DND-41 (cell line): ENCODE results near the gene NAV1.

Experiments used
- ATAC-seq: fragments of 200-7000 bp; cut with Tn5 transposase; 3 replicates; pipeline ENCODE4 v1.9.1; 2021; ENCODE audit warnings: low read depth; ENCODE audit not compliant: insufficient read depth
- DNase-seq: peaks from one replicate; pipeline ENCODE4 v3.0.0-alpha.2; 2020
- H2AFZ ChIP-seq: 2 replicates; pipeline ENCODE4 v1.6.0; 2012; ENCODE audit warnings: low read depth, low read length
- H3K27ac ChIP-seq: 2 replicates; pipeline ENCODE4 v1.5.1; 2012; ENCODE audit warnings: low read length, inconsistent platforms
- H3K27me3 ChIP-seq: fragments of 200-600 bp; sonication (generic); 2 replicates; pipeline ENCODE4 v1.6.0; 2012; ENCODE audit warnings: low read length, mild to moderate bottlenecking, inconsistent platforms; ENCODE audit not compliant: insufficient read depth, poor library complexity
- H3K36me3 ChIP-seq: 2 replicates; pipeline ENCODE4 v1.5.1; 2012; ENCODE audit warnings: low read length, inconsistent platforms; ENCODE audit not compliant: insufficient read depth
- H3K4me1 ChIP-seq: 2 replicates; pipeline ENCODE4 v1.5.1; 2012; ENCODE audit warnings: mild to moderate bottlenecking, low read length; ENCODE audit not compliant: insufficient read depth
- H3K4me2 ChIP-seq: 2 replicates; pipeline ENCODE4 v1.6.0; 2012; ENCODE audit warnings: mild to moderate bottlenecking, moderate library complexity, low read length, inconsistent platforms; ENCODE audit not compliant: insufficient read depth
- H3K4me3 ChIP-seq, 2 experiments: fragments of 200-600 bp in 1 of 2; shearing (Covaris generic) in 1 of 2; 2 replicates each; pipeline ENCODE4 v1.5.1; 2012 to 2016; ENCODE audit warnings: inconsistent platforms in 2 of 2, low read length in 2 of 2, mild to moderate bottlenecking in 2 of 2, low read depth in 1 of 2, moderate library complexity in 1 of 2
- H3K79me2 ChIP-seq: 2 replicates; pipeline ENCODE4 v1.6.0; 2012; ENCODE audit warnings: low read length, inconsistent platforms; ENCODE audit not compliant: insufficient read depth
- H3K9ac ChIP-seq: 2 replicates; pipeline ENCODE4 v1.6.0; 2012; ENCODE audit warnings: low read depth, mild to moderate bottlenecking, inconsistent platforms, low read length, moderate library complexity
- H3K9me3 ChIP-seq: 2 replicates; pipeline ENCODE4 v1.5.1; 2012; ENCODE audit warnings: low read length, moderate library complexity, mild to moderate bottlenecking, inconsistent platforms; ENCODE audit not compliant: insufficient read depth, severe bottlenecking
- H4K20me1 ChIP-seq: 2 replicates; pipeline ENCODE4 v1.6.0; 2012; ENCODE audit warnings: low read length; ENCODE audit not compliant: insufficient read depth
- CTCF ChIP-seq: IDR thresholded peaks from 2 replicates; pipeline ENCODE4 v1.5.1; 2012; ENCODE audit warnings: borderline replicate concordance, low read length, moderate library complexity, mild to moderate bottlenecking; ENCODE audit not compliant: poor library complexity, severe bottlenecking; ENCODE audit errors: extremely low read depth
- EZH2 ChIP-seq: IDR thresholded peaks from 3 replicates; pipeline ENCODE4 v1.6.1; 2012; ENCODE audit warnings: borderline replicate concordance, low read depth, mild to moderate bottlenecking, moderate library complexity, low read length, inconsistent platforms; ENCODE audit not compliant: severe bottlenecking

Gene NAV1

GRCh38 chr1:201557572-201557958 lies 18.6 kb downstream of the NAV1 start:
- Histone ChIP-seq H3K36me3 (no peaks in the 10 kb centered on the region), H3K4me1 (peaks cover 4% of the 10 kb centered on the region; the same call in 1 of the 2 replicates), H3K9me3 (no peaks in the 10 kb centered on the region), H2AFZ (no peak overlapping the region), H3K27me3 (peaks cover 4% of the 10 kb centered on the region), H3K27ac (no peak overlapping the region), H3K4me2 (no peak overlapping the region), H3K9ac (no peak overlapping the region), H3K4me3 (no peak overlapping the region), H4K20me1 (0 out of 2 replicates have a peak, but pooled peaks cover 3% of the 10 kb centered on the region), H3K79me2 (no peaks in the 10 kb centered on the region)
- no peak for DNase-seq
- no peak for TF ChIP-seq EZH2
- TF ChIP-seq CTCF = no peak
- no peak for ATAC-seq

DNA sequence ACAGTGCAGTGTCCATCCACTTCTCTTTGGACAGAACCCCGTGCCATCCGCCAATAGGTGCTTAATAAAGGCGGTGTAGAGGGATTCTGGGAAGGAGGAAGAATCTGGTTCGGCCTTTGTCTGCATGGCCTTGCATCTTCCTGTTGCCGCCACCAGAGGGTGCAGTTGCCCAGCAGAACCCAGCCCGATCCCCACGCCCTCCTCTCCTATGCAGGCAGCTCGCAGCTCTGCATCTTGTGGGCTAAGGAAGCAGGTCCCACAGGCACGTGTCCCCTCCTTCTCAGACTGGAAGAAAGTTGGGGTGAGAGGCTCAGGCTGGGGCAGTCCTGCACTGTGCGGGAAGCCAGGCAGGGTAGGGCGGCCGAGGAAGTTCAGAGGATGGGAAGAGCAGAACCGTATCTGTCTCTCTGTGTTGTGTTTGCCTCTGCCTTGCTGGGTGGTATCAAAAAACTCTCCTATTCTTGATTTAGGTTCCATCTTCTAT lies 20.8 kb downstream of the NAV1 start:
- DNase-seq (peak; percentile 75), ATAC-seq (peak; percentile 99)
- Histone ChIP-seq H3K27me3 (peaks cover 4% of the 10 kb centered on the region), H3K4me1 (peaks cover 4% of the 10 kb centered on the region; the same call in 1 of the 2 replicates), H3K9me3 (no peaks in the 10 kb centered on the region), H3K27ac (no peak overlapping the region), H3K79me2 (no peaks in the 10 kb centered on the region), H4K20me1 (no peaks in the 10 kb centered on the region), H3K4me2 (no peak overlapping the region), H3K9ac (no peak overlapping the region), H3K36me3 (no peaks in the 10 kb centered on the region), H3K4me3 (no peak overlapping the region), H2AFZ (peak overlapping the region; percentile 75)
- TF ChIP-seq EZH2 (no peak), CTCF (peak; percentile 94)

DNA sequence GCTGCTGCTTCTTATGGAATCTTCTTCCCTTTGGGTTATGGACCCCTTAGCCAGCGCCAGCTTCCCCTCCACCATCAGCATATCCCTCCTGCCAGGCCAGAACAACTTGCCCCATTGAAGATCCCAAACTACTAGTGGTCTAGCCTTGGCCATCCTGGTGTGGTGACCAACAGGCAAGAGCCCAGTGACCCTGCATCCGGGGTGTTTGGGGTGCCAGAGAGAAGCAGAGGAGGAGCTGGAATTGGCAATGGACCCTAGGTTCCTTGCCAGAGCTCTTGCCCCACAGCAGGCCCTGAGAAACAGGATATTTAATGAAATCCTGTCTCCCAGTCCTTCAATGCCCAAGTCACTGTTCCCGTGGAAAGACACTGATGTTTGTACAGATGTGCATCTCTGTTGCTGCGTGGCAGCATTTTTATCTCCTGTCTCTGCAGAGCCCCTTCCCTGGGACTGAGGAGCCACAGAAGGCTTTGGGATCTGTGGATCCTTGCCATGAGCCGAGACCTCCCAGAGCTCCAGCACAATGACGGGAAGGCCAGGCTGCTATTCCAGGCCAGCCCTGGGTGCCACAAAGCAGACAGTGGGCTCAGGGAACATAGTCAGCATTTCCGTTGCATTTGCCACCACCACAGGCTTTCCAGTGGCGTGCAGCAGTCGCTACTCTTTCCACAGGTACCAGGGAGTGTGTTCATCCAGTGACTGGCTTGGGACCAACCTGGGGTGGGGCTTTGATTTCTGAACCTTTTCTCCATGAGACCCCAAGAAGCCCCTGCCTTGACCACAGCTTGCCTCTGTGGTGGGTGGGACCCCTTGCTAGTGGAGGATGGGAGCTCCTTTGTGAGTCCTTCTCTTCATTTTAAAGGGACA lies 21.6 kb downstream of the NAV1 start:
- TF ChIP-seq EZH2 = no peak
- TF ChIP-seq CTCF = no peak
- Histone ChIP-seq H4K20me1 (no peaks in the 10 kb centered on the region), H3K4me2 (no peak overlapping the region), H3K79me2 (no peaks in the 10 kb centered on the region), H2AFZ (no peak overlapping the region), H3K4me1 (peaks cover 4% of the 10 kb centered on the region; the same call in 1 of the 2 replicates), H3K9me3 (no peaks in the 10 kb centered on the region), H3K27me3 (no peaks in the 10 kb centered on the region), H3K36me3 (no peaks in the 10 kb centered on the region), H3K27ac (no peak overlapping the region), H3K4me3 (no peak overlapping the region), H3K9ac (no peak overlapping the region)
- ATAC-seq (no peak), DNase-seq (no peak)
